ENCODE measurements around the gene ZNF543. TPM values are rescaled to one million over a fixed set of nuclear protein-coding genes. Genes with fewer than 3 reads are reported as not detected.

Gene ZNF543
- total RNA-seq, 6 donors from 2014 or later: 3.4 to 10.5 (median 6.0) TPM

- Histone ChIP-seq H3K4me1 (no peaks in the 10 kb centered on the region), H3K27ac (no peak overlapping the region), H3K9me3 (peaks cover 19 to 50% (median 46%) of the 10 kb centered on the region in 4 donors), H3K27me3 (no peaks in the 10 kb centered on the region), H3K36me3 (peaks cover 56 to 99% (median 96%) of the 10 kb centered on the region in 4 donors), H3K4me3 (no peak overlapping the region)
- 94 to 96% methylated on average over 4 of the region's 4 CpGs for WGBS, 2 donors
- no peak for TF ChIP-seq CTCF (IDR thresholded peaks at IDR 0.05)
- no peak for TF ChIP-seq POLR2AphosphoS5 (IDR thresholded peaks at IDR 0.05)
- no peak for TF ChIP-seq EP300 (IDR thresholded peaks at IDR 0.05)
- no peak for TF ChIP-seq POLR2A (IDR thresholded peaks at IDR 0.05)
- no peak for ATAC-seq (ENCODE audit: low FRiP score in 2 of 2)
- DNase-seq: no peak
Measured at GRCh38 chr19:57288373-57288772, 31.9 kb upstream of the ZNF543 start.

- Histone ChIP-seq H3K36me3 (peaks cover 47 to 100% (median 84%) of the 10 kb centered on the region in 4 donors), H3K4me3 (no peak overlapping the region), H3K27me3 (no peaks in the 10 kb centered on the region), H3K4me1 (no peaks in the 10 kb centered on the region), H3K27ac (no peak overlapping the region), H3K9me3 (peaks cover 27 to 60% (median 56%) of the 10 kb centered on the region in 4 donors)
- 96 to 97% methylated on average over 8 to 11 of the region's 11 CpGs for WGBS, 2 donors
- no peak for TF ChIP-seq POLR2AphosphoS5 (IDR thresholded peaks at IDR 0.05)
- TF ChIP-seq CTCF (IDR thresholded peaks at IDR 0.05): no peak
- no peak for TF ChIP-seq POLR2A (IDR thresholded peaks at IDR 0.05)
- no peak for TF ChIP-seq EP300 (IDR thresholded peaks at IDR 0.05)
- no peak for DNase-seq
- no peak for ATAC-seq (ENCODE audit: low FRiP score in 2 of 2)
Measured at GRCh38 chr19:57290970-57291369, 29.3 kb upstream of the ZNF543 start.

DNA sequence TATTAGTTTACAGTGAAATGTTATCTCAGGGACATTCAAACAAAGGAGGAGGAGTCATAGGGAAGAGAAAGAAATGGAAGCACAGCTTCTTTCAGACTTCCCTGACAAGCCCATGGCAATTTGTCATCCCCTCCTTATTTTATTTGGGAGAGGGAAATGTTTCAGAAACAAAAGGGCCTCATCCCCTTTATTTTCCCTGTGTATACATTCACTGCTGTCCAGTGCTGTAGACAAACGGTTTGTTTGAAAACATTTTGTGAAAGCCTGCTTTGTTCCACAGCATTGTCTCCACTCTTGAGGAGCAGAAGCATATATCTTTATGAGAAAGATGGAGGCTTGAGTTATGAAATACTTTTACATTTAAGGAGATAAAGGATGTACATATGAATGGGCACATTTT, 27.7 kb upstream of the ZNF543 start:
- WGBS, 2 donors: 75 to 76% methylated on average over 1 of the region's 1 CpG
- Histone ChIP-seq H3K9me3 (peaks cover 27 to 66% (median 55%) of the 10 kb centered on the region in 4 donors), H3K27ac (no peak overlapping the region), H3K27me3 (no peaks in the 10 kb centered on the region), H3K36me3 (peaks cover 39 to 95% (median 69%) of the 10 kb centered on the region in 4 donors), H3K4me1 (no peaks in the 10 kb centered on the region), H3K4me3 (no peak overlapping the region)
- DNase-seq (no peak), ATAC-seq (ENCODE audit: low FRiP score in 2 of 2) (no peak)
- no peak for TF ChIP-seq CTCF (IDR thresholded peaks at IDR 0.05)
- TF ChIP-seq POLR2A (IDR thresholded peaks at IDR 0.05): no peak
- no peak for TF ChIP-seq POLR2AphosphoS5 (IDR thresholded peaks at IDR 0.05)
- no peak for TF ChIP-seq EP300 (IDR thresholded peaks at IDR 0.05)

- Histone ChIP-seq H3K27ac (no peak overlapping the region), H3K27me3 (no peaks in the 10 kb centered on the region), H3K4me3 (no peak overlapping the region), H3K9me3 (peaks cover 27 to 61% (median 48%) of the 10 kb centered on the region in 4 donors), H3K36me3 (peaks cover 29 to 91% (median 57%) of the 10 kb centered on the region in 4 donors), H3K4me1 (no peaks in the 10 kb centered on the region)
- no peak for TF ChIP-seq POLR2AphosphoS5 (IDR thresholded peaks at IDR 0.05)
- no peak for TF ChIP-seq CTCF (IDR thresholded peaks at IDR 0.05)
- TF ChIP-seq EP300 (IDR thresholded peaks at IDR 0.05): no peak
- no peak for TF ChIP-seq POLR2A (IDR thresholded peaks at IDR 0.05)
- ATAC-seq (ENCODE audit: low FRiP score in 2 of 2) (no peak), DNase-seq (no peak)
- WGBS, 2 donors: 93 to 100% methylated on average over 1 of the region's 1 CpG
Measured at GRCh38 chr19:57293719-57294118, 26.6 kb upstream of the ZNF543 start.

DNA sequence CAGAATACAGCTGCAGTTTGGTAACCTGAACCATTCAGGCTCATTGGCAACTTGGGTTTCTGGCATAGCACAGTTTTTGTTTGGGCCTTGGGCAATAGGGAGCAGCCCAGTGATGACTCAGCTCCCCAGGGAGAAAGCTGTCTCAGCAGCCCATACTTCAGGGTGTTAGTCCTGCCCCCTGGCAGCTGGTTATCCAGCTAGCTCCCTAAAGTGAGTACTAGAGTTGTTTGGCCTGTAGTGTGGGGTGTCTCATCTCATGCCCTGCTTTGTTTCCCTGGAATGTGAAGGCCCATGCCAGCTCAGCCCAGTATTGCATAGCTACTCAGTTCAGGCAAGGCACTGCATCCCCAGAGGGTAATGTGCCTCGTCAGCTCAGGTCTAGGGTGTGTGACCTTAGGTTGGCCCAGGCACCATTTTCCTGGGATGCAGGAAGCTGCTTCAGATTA, 18.2 kb upstream of the ZNF543 start:
- Histone ChIP-seq H3K36me3 (peaks cover 0 to 67% (median 30%) of the 10 kb centered on the region in 4 donors), H3K27me3 (no peaks in the 10 kb centered on the region), H3K9me3 (peaks cover 0 to 15% (median 6%) of the 10 kb centered on the region in 4 donors), H3K27ac (no peak overlapping the region), H3K4me3 (no peak overlapping the region), H3K4me1 (peaks cover 0 to 3% (median 0%) of the 10 kb centered on the region in 4 donors)
- WGBS, 2 donors: 56% methylated on average over 1 of the region's 1 CpG; no CpG with 5 or more reads in 1 of the 2 donors
- TF ChIP-seq CTCF (IDR thresholded peaks at IDR 0.05) (no peak), POLR2A (IDR thresholded peaks at IDR 0.05) (no peak), POLR2AphosphoS5 (IDR thresholded peaks at IDR 0.05) (peak in 1 of 2 donors; percentile 5), EP300 (IDR thresholded peaks at IDR 0.05) (no peak)
- DNase-seq (no peak), ATAC-seq (ENCODE audit: low FRiP score in 2 of 2) (peak; percentile 46 to 53)
